ENCODE data around the gene MRPL39. TPM values are rescaled to one million over a fixed set of nuclear protein-coding genes. Genes with fewer than 3 reads are reported as not detected.
"Not testable (repeated sequence)": the region's sequence is repeated elsewhere in the genome, so short reads cannot be mapped to it uniquely, and the experiment has no call there.

Gene MRPL39
- total RNA-seq, 1 donor from 2014 or later: 16.9 TPM

GRCh38 chr21:25637851-25638659 is 30.8 kb upstream of the MRPL39 start:
- H3K27me3 ChIP-seq (ENCODE audit: low read depth): peaks cover 10% of the 10 kb centered on the region
- no peaks in the 10 kb centered on the region for H3K36me3 ChIP-seq
- H3K9me3 ChIP-seq: no peaks in the 10 kb centered on the region
- H3K27ac ChIP-seq: no peak overlapping the region
- DNase-seq (no peak), ATAC-seq (no peak)
- peaks cover 24% of the 10 kb centered on the region for H3K4me1 ChIP-seq
- intact Hi-C loops (cut with DNase I): no loop called here
- no peak for TF ChIP-seq CTCF (IDR thresholded peaks at IDR 0.05)
- H3K4me3 ChIP-seq: peak overlapping the region; percentile 67

GRCh38 chr21:25636727-25637126 is 29.4 kb upstream of the MRPL39 start:
- intact Hi-C loops (cut with DNase I): no loop called here
- H3K4me1 ChIP-seq: peaks cover 24% of the 10 kb centered on the region
- no peak overlapping the region for H3K4me3 ChIP-seq
- peaks cover 10% of the 10 kb centered on the region for H3K27me3 ChIP-seq (ENCODE audit: low read depth)
- ATAC-seq (no peak), DNase-seq (no peak)
- TF ChIP-seq CTCF (IDR thresholded peaks at IDR 0.05): no peak
- H3K9me3 ChIP-seq: no peaks in the 10 kb centered on the region
- H3K27ac ChIP-seq: no peak overlapping the region
- H3K36me3 ChIP-seq: no peaks in the 10 kb centered on the region

GRCh38 chr21:25635310-25635709 is 28.0 kb upstream of the MRPL39 start:
- peaks cover 10% of the 10 kb centered on the region for H3K27me3 ChIP-seq (ENCODE audit: low read depth)
- H3K27ac ChIP-seq: no peak overlapping the region
- no peak for TF ChIP-seq CTCF (IDR thresholded peaks at IDR 0.05)
- ATAC-seq (no peak), DNase-seq (no peak)
- intact Hi-C loops (cut with DNase I): no loop called here
- H3K4me3 ChIP-seq: no peak overlapping the region
- peaks cover 23% of the 10 kb centered on the region for H3K4me1 ChIP-seq
- H3K36me3 ChIP-seq: no peaks in the 10 kb centered on the region
- H3K9me3 ChIP-seq: no peaks in the 10 kb centered on the region

GRCh38 chr21:25632296-25632695 is 25.0 kb upstream of the MRPL39 start:
- no peaks in the 10 kb centered on the region for H3K4me1 ChIP-seq
- intact Hi-C loops (cut with DNase I): no loop called here
- DNase-seq (no peak), ATAC-seq (no peak)
- H3K36me3 ChIP-seq: no peaks in the 10 kb centered on the region
- H3K9me3 ChIP-seq: no peaks in the 10 kb centered on the region
- H3K27ac ChIP-seq: no peak overlapping the region
- no peak for TF ChIP-seq CTCF (IDR thresholded peaks at IDR 0.05)
- no peak overlapping the region for H3K4me3 ChIP-seq
- H3K27me3 ChIP-seq (ENCODE audit: low read depth): no peaks in the 10 kb centered on the region

- TF ChIP-seq CTCF (IDR thresholded peaks at IDR 0.05): no peak
- Histone ChIP-seq H3K36me3 (no peaks in the 10 kb centered on the region), H3K4me3 (no peak overlapping the region), H3K4me1 (no peaks in the 10 kb centered on the region), H3K27ac (no peak overlapping the region), H3K27me3 (ENCODE audit: low read depth) (no peaks in the 10 kb centered on the region), H3K9me3 (no peaks in the 10 kb centered on the region)
- ATAC-seq (no peak), DNase-seq (no peak)
- intact Hi-C loops (cut with DNase I): no loop called here
Observed at GRCh38 chr21:25626757-25627156, 19.5 kb upstream of the MRPL39 start.

GRCh38 chr21:25625776-25626555 is 18.7 kb upstream of the MRPL39 start:
- H3K27ac ChIP-seq; DNase-seq; intact Hi-C loops (cut with DNase I); H3K4me3 ChIP-seq; H3K9me3 ChIP-seq; H3K36me3 ChIP-seq; H3K4me1 ChIP-seq; ATAC-seq; H3K27me3 ChIP-seq (ENCODE audit: low read depth): not testable (repeated sequence)
